ENCODE data around the gene PRICKLE1. TPM values are rescaled to one million over a fixed set of nuclear protein-coding genes. Genes with fewer than 3 reads are reported as not detected.

The PRICKLE1 gene
- total and polyA plus RNA-seq, 3 donors from 2014 or later, result 7.9 to 16.5 (median 11.5) TPM

GRCh38 chr12:42603246-42603990, 13.9 kb upstream of the PRICKLE1 start:
- H3K36me3 ChIP-seq (ENCODE audit: low read depth, missing control alignments), result no peaks in the 10 kb centered on the region
- H3K9me3 ChIP-seq, result no peaks in the 10 kb centered on the region
- H3K27ac ChIP-seq, result no peak overlapping the region
- no peak for DNase-seq
- TF ChIP-seq, protein P1, sequence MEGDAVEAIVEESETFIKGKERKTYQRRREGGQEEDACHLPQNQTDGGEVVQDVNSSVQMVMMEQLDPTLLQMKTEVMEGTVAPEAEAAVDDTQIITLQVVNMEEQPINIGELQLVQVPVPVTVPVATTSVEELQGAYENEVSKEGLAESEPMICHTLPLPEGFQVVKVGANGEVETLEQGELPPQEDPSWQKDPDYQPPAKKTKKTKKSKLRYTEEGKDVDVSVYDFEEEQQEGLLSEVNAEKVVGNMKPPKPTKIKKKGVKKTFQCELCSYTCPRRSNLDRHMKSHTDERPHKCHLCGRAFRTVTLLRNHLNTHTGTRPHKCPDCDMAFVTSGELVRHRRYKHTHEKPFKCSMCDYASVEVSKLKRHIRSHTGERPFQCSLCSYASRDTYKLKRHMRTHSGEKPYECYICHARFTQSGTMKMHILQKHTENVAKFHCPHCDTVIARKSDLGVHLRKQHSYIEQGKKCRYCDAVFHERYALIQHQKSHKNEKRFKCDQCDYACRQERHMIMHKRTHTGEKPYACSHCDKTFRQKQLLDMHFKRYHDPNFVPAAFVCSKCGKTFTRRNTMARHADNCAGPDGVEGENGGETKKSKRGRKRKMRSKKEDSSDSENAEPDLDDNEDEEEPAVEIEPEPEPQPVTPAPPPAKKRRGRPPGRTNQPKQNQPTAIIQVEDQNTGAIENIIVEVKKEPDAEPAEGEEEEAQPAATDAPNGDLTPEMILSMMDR (IDR thresholded peaks at IDR 0.05), result no peak
- TF ChIP-seq POLR2A (IDR thresholded peaks at IDR 0.05), result no peak
- no peaks in the 10 kb centered on the region for H3K27me3 ChIP-seq
- intact Hi-C loops (cut with DNase I; ENCODE audit: low total_unique reads), result no loop called here
- no peaks in the 10 kb centered on the region for H3K4me1 ChIP-seq
- 79 to 80% methylated on average over 6 of the region's 6 CpGs for WGBS, 2 donors
- no peak overlapping the region for H3K4me3 ChIP-seq

GRCh38 chr12:42593874-42594273, 4.3 kb upstream of the PRICKLE1 start:
- intact Hi-C loops (cut with DNase I; ENCODE audit: low total_unique reads), result no loop called here
- DNase-seq, result no peak
- TF ChIP-seq, protein P1 (IDR thresholded peaks at IDR 0.05), result no peak
- TF ChIP-seq POLR2A (IDR thresholded peaks at IDR 0.05), result no peak
- no peaks in the 10 kb centered on the region for H3K4me1 ChIP-seq
- no peaks in the 10 kb centered on the region for H3K9me3 ChIP-seq
- no peaks in the 10 kb centered on the region for H3K36me3 ChIP-seq (ENCODE audit: low read depth, missing control alignments)
- no peaks in the 10 kb centered on the region for H3K27me3 ChIP-seq
- 87 to 100% methylated on average over 2 of the region's 2 CpGs for WGBS, 2 donors
- no peak overlapping the region for H3K27ac ChIP-seq
- H3K4me3 ChIP-seq, result no peak overlapping the region

GRCh38 chr12:42590330-42590934, 886 bp upstream of the PRICKLE1 start:
- no peak overlapping the region for H3K27ac ChIP-seq
- peak; percentile 44 for DNase-seq
- H3K4me1 ChIP-seq, result no peaks in the 10 kb centered on the region
- 0 to 1% methylated on average over 21 to 25 of the region's 25 CpGs for WGBS, 2 donors
- no peaks in the 10 kb centered on the region for H3K9me3 ChIP-seq
- intact Hi-C loops (cut with DNase I; ENCODE audit: low total_unique reads), result no loop called here
- peak overlapping the region; percentile 80 to 81 for H3K4me3 ChIP-seq
- TF ChIP-seq, protein P1 (IDR thresholded peaks at IDR 0.05), result no peak
- no peak for TF ChIP-seq POLR2A (IDR thresholded peaks at IDR 0.05)
- H3K27me3 ChIP-seq, result no peaks in the 10 kb centered on the region
- no peaks in the 10 kb centered on the region for H3K36me3 ChIP-seq (ENCODE audit: low read depth, missing control alignments)

GRCh38 chr12:42588524-42589464, 752 bp downstream of the PRICKLE1 start:
- peak; percentile 46 for DNase-seq
- TF ChIP-seq, protein P1 (IDR thresholded peaks at IDR 0.05), result peak in 1 of 3 experiments; percentile 39
- no peak for TF ChIP-seq POLR2A (IDR thresholded peaks at IDR 0.05)
- Histone ChIP-seq H3K4me1 (peaks cover 12% of the 10 kb centered on the region), H3K27ac (peak overlapping the region; percentile 37 to 56), H3K36me3 (ENCODE audit: low read depth, missing control alignments) (no peaks in the 10 kb centered on the region), H3K27me3 (no peaks in the 10 kb centered on the region), H3K4me3 (peak overlapping the region; percentile 80 to 81), H3K9me3 (no peaks in the 10 kb centered on the region)
- intact Hi-C loops (cut with DNase I; ENCODE audit: low total_unique reads), result no loop called here
- WGBS, 2 donors, result 3 to 4% methylated on average over 33 to 36 of the region's 52 CpGs

Data from testis (tissue), 3 donors.